GM12891 (cell line): ENCODE results near the gene VMO1. TPM values are rescaled to one million over a fixed set of nuclear protein-coding genes. Genes with fewer than 3 reads are reported as not detected.
A peak's percentile ranks its signal among the peaks of the same experiment; 100 is the strongest.
"Not testable (repeated sequence)": the region's sequence is repeated elsewhere in the genome, so short reads cannot be mapped to it uniquely, and the experiment has no call there.

Experiments
- DNase-seq: peaks from one replicate; pipeline ENCODE4 v3.0.0; 2011; ENCODE audit warnings: low spot score; ENCODE audit not compliant: insufficient read length
- FAIRE-seq: peaks from 2 replicates; lab custom pipeline; 2011; peaks lifted over from hg19 to GRCh38; lab: Jason Lieb, UNC
- PAX5 ChIP-seq: IDR thresholded peaks from 2 replicates; pipeline ENCODE4 v1.6.1; 2011; ENCODE audit warnings: low read length, moderate library complexity, mild to moderate bottlenecking; ENCODE audit not compliant: insufficient read depth, severe bottlenecking
- POLR2A ChIP-seq: IDR thresholded peaks from 2 replicates; pipeline ENCODE4 v1.6.1; 2011; ENCODE audit warnings: low read depth, low read length, control low read depth
- POLR2AphosphoS5 ChIP-seq: IDR thresholded peaks from 2 replicates; pipeline ENCODE4 v1.6.1; 2011; ENCODE audit warnings: low read depth, low read length, control low read depth
- POU2F2 ChIP-seq: IDR thresholded peaks from 2 replicates; pipeline ENCODE4 v1.6.1; 2011; ENCODE audit warnings: low read depth, mild to moderate bottlenecking, control low read depth, low read length, moderate library complexity
- SPI1 ChIP-seq: IDR thresholded peaks from 2 replicates; pipeline ENCODE4 v1.6.1; 2011; ENCODE audit warnings: low read depth, low read length, control low read depth
- TAF1 ChIP-seq: IDR thresholded peaks from 2 replicates; pipeline ENCODE4 v1.6.1; 2011; ENCODE audit warnings: low read depth, low read length, control low read depth
- polyA plus RNA-seq: library from polyadenylated mRNA; unstranded; fragments of >200 nt; gene quantifications from one replicate; pipeline ENCODE4 v1.2.1, GENCODE V29; 2012; ENCODE audit warnings: low read depth, missing spikeins, inconsistent platforms; ENCODE audit not compliant: missing spikeins

The VMO1 gene
- polyA plus RNA-seq = not detected

GRCh38 chr17:4786106-4786511, at the start of gene VMO1:
Gene VMO1, minus strand, starts transcription at chr17:4786364. Its CDS starts 12 bp downstream, at chr17:4786352.
- TF ChIP-seq PAX5 = no peak
- TF ChIP-seq SPI1 = no peak
- TF ChIP-seq POLR2AphosphoS5 = no peak
- TF ChIP-seq POLR2A = no peak
- no peak for TF ChIP-seq POU2F2
- no peak for TF ChIP-seq TAF1
- no peak for DNase-seq
- FAIRE-seq = no peak

- no peak for DNase-seq
- FAIRE-seq = no peak
- no peak for TF ChIP-seq TAF1
- TF ChIP-seq PAX5 = no peak
- TF ChIP-seq SPI1 = no peak
- no peak for TF ChIP-seq POLR2AphosphoS5
- no peak for TF ChIP-seq POLR2A
- no peak for TF ChIP-seq POU2F2
Measured at GRCh38 chr17:4834681-4835020, 48.5 kb upstream of the VMO1 start.

- TF ChIP-seq POU2F2 = no peak
- TF ChIP-seq POLR2AphosphoS5 = no peak
- FAIRE-seq = peak; percentile 66
- DNase-seq = no peak
Measured at GRCh38 chr17:4833941-4834680, 47.9 kb upstream of the VMO1 start.

- TF ChIP-seq POLR2A = no peak
- TF ChIP-seq SPI1 = 0 out of 2 replicates have a peak, but pooled peaks have one; percentile 4
- TF ChIP-seq PAX5 = peak; percentile 85
- no peak for TF ChIP-seq TAF1
- 0 out of 2 replicates have a peak, but pooled peaks have one; percentile 22 for TF ChIP-seq POU2F2
- peak; percentile 36; the same call in 1 of the 2 replicates for TF ChIP-seq POLR2AphosphoS5
- FAIRE-seq (peak; percentile 97), DNase-seq (peak; percentile 99)
Measured at GRCh38 chr17:4833178-4833940, 47.2 kb upstream of the VMO1 start, which contains the start of gene MINK1. Gene MINK1, plus strand, starts transcription at chr17:4833340. Its CDS starts 244 bp downstream, at chr17:4833584.

GRCh38 chr17:4832829-4833177, 46.6 kb upstream of the VMO1 start:
- not testable (repeated sequence) for DNase-seq, FAIRE-seq

GRCh38 chr17:4827399-4827798, 41.2 kb upstream of the VMO1 start:
- no peak for DNase-seq
- TF ChIP-seq POLR2A (no peak), POU2F2 (no peak), TAF1 (no peak), PAX5 (no peak), POLR2AphosphoS5 (no peak), SPI1 (no peak)
- FAIRE-seq = no peak

GRCh38 chr17:4823373-4824089, 37.4 kb upstream of the VMO1 start:
- DNase-seq (no peak), FAIRE-seq (no peak)
- TF ChIP-seq PAX5 = no peak
- no peak for TF ChIP-seq POU2F2
- no peak for TF ChIP-seq POLR2AphosphoS5
- TF ChIP-seq TAF1 = no peak
- TF ChIP-seq SPI1 = no peak
- no peak for TF ChIP-seq POLR2A

- DNase-seq = no peak
- TF ChIP-seq SPI1 (no peak), PAX5 (no peak), POLR2A (no peak), POLR2AphosphoS5 (no peak), TAF1 (no peak), POU2F2 (no peak)
- no peak for FAIRE-seq
Measured at GRCh38 chr17:4822835-4823234, 36.7 kb upstream of the VMO1 start.

GRCh38 chr17:4818276-4818675, 32.1 kb upstream of the VMO1 start:
- TF ChIP-seq SPI1 (no peak), PAX5 (no peak), POU2F2 (no peak), POLR2A (no peak), TAF1 (no peak), POLR2AphosphoS5 (no peak)
- DNase-seq = no peak
- FAIRE-seq = no peak
